GM18505 (cell line): ENCODE results near the gene NRP1.

Experiments used
- ATAC-seq: cut with Tn5 transposase; IDR thresholded peaks from one replicate; pipeline ENCODE4 v1.9.1; 2021; ENCODE audit not compliant: unreplicated experiment
- POLR2A ChIP-seq: IDR thresholded peaks from 4 replicates; pipeline ENCODE4 v1.6.1; 2011; ENCODE audit warnings: borderline replicate concordance; ENCODE audit not compliant: insufficient read depth, insufficient read length; ENCODE audit errors: extremely low read depth

The NRP1 gene

DNA sequence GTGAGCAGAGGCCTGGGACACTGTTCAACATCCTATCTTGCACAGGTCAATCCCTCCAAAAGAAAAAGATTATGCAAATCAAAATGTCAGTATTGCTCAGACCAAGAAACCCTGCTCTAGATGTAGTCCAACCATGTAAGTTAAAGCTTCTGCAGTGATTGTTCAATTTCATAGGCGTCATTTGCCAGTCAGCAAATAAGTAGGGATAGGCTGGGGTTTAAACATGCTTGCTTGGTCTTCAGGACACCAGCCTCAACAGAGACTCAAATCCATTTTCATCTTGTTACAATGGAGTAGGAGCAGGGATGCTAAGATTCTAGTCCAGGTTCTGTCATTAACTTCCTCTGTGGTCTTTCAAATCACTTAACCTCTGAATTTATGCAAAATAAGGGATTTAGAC lies 89.1 kb downstream of the NRP1 start:
- ATAC-seq: no peak

DNA sequence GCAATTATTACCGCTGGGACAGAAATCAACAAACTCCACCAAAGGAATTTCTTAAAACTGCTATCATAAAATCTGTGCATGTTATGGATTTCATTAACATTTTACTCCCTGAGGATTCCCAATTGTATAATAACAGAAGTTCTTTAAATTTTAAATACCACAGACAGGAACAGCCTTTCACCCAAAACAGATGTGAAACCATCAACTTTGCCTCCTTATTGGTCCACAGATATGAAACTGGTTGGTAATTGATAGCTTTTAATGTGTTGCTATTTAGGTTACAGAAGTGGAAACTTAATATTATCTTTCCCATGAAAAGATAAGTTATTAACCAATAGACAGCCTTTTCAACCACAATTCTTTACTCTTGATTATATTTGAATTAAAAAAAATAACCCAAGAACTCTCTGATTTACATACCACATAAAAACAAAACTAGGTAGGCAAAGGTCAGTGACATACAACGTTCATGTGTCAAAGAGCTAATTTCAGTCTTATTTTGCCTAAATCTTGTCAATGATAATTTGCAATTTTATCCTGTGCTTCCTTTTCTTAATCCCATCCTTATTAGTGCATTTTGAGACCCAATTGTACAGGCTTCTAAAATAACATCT lies 90.0 kb downstream of the NRP1 start:
- no peak for TF ChIP-seq POLR2A
- no peak for ATAC-seq

More for the DNA sequence above, 89.1 kb downstream of the NRP1 start:
- no peak for TF ChIP-seq POLR2A

DNA sequence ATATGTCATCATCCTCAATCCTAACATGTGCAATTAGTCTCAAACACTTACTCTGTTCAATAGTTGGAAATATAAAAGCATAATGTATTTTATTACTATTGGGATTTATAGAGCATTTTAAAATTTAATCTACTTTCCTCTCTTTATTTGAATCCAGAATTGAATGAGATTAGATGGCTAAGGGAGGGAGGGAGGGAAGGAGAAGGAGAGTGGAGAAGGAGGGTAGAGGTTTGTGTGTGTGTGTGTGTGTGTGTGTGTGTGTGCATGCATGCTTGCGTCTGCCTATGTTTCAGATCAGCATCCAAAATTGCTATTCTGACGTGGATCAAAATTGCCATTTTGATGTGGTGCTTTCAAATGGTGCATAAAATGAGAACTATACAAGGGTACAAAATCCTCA lies 90.8 kb downstream of the NRP1 start:
- ATAC-seq: no peak
- TF ChIP-seq POLR2A: no peak

DNA sequence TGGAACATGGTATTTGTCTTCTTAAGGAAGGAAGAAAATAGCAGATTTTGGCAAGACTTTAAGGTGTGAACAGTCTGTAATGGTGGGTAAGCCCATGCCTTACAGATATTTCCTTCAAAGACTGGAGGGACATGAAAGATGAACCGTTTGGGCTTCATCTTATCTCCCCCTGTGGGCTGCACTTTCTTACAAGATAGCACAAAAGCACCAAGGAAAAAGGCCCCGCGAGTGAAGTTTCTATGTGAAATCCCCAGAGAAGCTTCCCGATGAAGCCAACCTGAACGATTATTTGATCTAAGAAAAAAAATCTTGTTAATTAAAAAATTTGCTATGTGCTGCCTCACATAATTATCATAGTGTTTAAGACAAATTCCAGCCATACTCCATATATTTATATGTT lies 91.5 kb downstream of the NRP1 start:
- no peak for TF ChIP-seq POLR2A

DNA sequence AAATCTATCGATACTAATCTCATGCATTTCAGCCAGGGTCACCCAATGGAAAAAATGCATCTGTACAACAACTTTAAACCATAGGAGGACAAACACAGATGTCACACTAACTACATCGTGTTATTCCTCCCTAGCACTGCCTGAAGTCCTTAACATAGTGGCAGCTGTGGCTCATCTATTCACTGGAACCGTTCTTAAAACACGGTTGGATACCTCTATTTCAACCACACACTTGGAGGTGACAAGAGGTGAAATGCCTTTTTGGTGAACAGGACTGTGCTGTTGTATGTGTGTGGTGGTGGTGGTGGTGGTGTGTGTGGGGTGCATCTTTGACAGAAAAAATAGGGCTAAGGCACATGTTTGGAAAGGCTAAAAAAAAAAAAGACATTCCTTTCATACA lies 93.1 kb downstream of the NRP1 start:
- no peak for ATAC-seq

More for the DNA sequence above, 91.5 kb downstream of the NRP1 start:
- ATAC-seq: no peak

DNA sequence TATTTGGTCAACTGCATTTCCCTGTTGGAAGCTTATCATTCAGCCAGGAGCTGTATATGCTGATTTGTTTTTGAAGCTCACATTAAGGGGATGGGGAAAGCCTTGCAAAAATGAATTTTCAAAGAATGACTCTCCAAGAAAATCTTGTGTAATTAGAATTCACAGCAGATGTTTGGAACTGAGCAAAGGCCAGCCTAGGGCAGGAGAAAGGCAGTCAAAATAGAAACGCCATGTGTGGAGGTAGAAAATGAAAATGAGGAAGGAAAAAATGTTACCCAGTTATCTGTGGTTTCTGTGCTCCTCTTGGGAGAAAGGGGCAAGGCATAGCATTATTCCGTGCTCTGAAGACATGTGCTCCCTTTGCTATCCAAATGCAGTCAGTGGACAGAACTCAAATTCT lies 93.5 kb downstream of the NRP1 start:
- ATAC-seq: no peak
- no peak for TF ChIP-seq POLR2A

More for the DNA sequence above, 93.1 kb downstream of the NRP1 start:
- TF ChIP-seq POLR2A: no peak

DNA sequence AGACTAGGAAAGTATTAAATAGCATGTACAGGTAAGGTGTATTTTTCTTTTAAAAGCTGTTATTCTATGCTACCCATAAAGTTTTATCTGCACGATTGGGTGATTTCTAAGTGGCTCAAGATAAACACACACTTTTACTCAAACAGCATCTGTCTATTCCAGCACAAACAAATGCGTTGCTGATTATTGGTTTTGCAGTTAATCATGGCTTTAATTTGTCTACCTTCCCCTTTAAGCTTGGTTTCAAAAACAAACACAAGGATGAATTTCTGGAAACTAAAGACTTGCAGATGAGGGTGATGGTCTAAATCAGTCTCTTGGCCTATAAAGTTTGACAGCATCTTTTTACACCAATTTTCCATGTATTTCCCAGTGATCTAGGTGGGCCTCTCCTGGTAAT lies 94.2 kb downstream of the NRP1 start:
- no peak for ATAC-seq
- TF ChIP-seq POLR2A: no peak

DNA sequence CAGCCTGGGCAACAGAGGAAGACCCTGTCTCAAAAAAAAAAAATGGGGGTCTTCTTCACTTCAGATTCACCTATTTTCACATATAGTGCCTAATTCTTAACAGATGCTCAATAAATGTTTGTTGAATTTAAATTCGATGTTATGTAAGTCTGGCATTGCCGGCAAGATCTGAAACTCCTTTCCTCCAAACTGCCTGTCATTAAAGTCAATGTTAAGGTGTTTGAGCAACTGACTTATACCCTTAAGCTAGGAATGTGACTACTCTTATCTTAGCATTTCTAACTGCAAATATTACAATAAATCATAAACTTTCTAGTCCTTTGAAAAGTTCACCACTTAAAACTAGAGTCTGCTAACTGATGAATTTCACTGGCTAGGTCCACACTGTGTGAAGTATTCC lies 95.2 kb downstream of the NRP1 start:
- no peak for ATAC-seq
- TF ChIP-seq POLR2A: no peak

DNA sequence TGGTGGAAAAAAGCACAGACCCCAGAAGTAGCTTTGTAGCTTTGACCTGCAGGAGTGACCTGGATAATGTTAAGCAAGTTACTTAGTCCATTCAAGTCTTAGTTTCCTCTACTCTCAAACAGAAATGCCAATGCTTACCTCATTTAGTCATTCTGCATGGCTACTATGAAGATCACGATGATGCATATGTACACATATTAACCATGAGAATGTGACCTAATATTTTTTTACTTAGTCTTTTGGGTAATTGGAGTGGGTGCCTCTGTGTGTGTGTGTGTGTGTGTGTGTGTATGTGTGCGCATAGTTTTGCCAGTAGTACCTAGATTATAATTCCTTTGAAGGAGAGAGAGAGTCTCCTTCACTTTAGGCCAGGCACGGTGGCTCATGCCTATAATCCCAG lies 95.8 kb downstream of the NRP1 start:
- no peak for TF ChIP-seq POLR2A
- ATAC-seq: no peak

DNA sequence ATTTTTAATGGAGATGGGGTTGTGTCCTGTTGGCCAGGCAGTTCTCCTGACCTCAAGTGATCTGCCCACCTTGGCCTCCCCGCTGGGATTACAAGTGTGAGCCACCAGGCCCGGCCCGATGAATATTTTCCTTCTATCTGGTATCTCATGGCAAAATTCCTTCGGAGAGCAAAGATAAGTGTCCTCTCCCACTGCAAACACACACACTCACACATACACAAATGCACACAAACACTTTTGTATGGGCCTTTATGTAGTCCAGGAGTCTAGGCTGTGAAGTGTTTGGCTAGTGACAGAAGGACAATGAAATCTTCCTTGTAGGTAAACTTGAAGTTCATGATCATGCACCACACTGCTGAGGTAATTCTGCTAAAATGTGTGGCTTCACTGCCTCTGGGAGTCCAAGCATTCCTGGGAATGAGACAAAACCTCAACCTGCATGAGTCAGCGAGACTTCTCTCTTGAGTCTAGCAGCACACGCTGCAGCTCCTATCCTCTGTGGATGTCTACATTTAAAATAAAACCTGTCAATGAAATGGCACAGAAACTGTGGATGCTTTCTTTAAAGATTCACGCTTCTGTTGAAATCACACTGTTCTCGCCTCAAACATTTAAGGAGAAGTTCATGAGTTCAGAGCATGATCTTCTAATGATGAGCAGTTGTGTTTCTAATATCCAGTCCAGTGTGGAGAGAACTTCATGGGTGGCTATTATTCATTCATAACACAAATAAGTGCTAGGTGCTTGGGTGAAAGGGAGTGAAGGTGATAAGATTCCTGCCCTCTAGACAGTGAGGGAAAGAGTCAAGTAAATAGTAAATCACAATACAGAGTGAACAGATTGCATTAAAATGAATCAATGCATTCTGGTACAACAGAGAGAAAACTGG lies 96.5 kb downstream of the NRP1 start:
- no peak for TF ChIP-seq POLR2A

DNA sequence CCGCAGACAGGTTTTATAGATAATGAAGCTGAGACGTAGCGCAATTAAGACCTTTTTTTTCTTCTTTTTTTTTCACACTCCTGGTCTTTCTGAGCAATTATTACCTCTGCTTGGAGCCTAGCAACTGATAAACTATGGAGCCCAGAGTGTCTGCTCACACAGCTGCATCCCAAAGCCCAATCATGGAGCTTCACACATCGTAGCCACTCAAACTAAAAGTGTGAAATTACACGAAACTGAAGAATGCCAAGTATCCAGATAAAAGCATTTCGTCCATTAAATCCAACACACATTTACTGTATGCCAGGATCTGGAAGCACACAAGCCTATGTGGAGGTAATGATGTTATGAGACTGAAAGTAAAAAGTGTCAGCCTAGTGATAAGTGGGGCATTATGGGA lies 97.6 kb downstream of the NRP1 start:
- no peak for TF ChIP-seq POLR2A
- ATAC-seq: no peak

More for the DNA sequence above, 96.5 kb downstream of the NRP1 start:
- ATAC-seq: no peak

DNA sequence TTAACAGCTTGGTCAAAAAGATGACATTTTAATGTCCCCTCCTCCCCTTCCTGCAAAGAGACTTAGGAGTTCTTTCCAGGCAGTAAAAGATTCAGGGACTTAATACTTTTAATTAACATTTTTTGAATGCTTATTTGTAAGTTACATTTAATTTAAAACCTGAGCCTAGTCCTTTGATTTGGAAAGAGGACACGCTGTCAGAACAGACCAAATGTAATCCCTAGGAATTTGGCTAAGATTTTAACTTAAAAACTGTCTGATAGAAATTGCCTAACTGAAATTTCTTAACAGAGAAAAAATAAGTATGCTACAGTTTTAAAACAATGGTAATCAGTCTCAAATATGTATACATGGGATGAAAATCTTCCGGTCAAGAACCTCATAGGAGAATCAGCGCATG lies 98.5 kb downstream of the NRP1 start:
- no peak for ATAC-seq
- no peak for TF ChIP-seq POLR2A

DNA sequence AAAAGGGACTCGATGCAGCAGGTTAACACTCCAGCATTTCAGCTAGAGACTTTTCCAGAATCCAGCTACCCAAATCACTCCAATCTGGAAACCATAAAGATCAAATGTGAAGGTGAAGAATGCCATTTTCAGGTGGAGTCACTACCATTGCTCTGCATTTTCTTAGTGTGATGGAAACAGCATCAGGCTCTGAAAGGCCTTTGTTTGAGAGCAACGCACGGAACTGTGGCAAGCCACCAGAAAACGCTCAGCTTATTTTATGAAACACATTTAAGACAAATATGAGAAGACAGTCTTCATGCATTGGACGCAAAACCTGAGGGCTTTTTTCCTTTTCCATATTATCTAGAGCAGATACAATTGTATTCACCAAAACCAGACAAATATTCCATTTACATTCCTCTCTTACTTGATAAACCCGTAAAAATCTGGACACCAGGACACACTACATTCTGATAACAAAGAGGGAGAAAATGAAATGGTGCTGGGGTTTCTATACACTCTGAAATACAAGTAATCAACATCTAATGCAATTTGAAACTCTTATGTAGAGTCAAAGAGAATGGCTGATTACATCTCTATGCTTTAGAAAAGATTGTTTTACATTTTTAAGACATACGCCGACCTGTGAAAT lies 99.1 kb downstream of the NRP1 start:
- ATAC-seq: no peak
- no peak for TF ChIP-seq POLR2A

DNA sequence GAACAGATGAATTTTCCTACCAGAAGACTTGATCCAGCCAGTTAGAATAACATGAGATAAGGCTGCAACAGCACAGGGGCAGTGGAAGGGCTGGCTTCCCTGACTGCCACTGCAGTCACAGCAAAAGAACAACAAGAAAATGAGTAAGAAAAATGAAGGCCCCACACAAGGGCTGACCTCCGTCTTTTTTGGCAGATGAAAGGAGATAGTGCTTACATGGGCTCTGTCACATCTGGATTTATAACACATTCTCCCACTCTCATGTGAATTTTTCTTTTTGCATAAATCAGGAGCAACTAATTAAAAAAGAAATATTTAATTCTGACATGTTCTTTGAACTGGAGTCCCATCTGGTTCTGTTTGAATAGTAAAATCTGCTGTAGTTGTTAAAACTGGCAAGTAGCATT lies 99.6 kb downstream of the NRP1 start:
- TF ChIP-seq POLR2A: no peak
- ATAC-seq: no peak

DNA sequence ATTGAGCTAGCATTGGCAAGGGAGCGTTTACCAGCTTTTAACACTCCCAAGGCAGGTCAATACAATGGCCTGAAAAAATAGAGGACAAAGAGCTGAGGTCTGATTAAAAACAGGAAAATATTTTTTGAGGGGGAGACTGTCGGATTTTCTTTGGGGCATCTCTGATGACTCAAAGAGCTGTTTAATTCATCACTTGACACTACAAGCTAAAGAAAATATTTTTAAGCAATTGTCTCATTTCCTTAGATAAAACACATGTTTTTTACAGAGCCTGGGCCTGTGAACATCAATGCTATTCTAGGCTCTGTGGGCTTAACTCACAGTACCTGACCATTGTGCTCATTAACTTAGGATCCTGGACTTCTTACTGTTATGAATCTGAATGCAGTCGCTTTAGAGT lies 100.8 kb downstream of the NRP1 start:
- TF ChIP-seq POLR2A: no peak
- no peak for ATAC-seq

DNA sequence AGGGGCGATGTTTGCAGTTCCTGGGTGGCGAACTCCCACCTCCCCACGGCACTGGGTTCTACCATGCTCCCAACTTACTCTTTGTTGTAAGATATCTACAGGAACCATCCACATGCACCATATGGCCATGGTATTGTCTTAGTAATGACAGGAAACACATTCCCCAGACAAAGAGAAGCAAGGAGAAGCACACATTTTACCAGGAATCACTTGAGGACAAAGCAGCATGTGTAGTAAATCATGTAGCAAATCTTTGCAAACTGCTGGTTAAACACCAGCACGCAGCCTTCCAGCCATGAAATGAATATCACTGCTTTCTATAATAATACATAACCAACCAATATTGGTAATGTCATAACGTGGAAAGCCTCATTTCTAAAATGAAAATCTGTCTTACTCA lies 101.2 kb downstream of the NRP1 start:
- ATAC-seq: no peak
- TF ChIP-seq POLR2A: no peak
